Ovary (tissue), 9 donors: Measurements from ENCODE around the gene CILP2. TPM values are rescaled to one million over a fixed set of nuclear protein-coding genes. Genes with fewer than 3 reads are reported as not detected.
A peak's percentile ranks its signal among the peaks of the same experiment; 100 is the strongest.

ENCODE experiments used
- DNase-seq, 5 donors: peaks; one replicate each; pipeline ENCODE4 v3.0.0-alpha.2; 2019 to 2020
- H3K27ac ChIP-seq, 2 donors: fragments of 200-600 bp; one replicate each; pipeline versions ENCODE4 v1.5.1 to v1.8.0; 2019 to 2022
- H3K27me3 ChIP-seq: fragments of 200-600 bp; one replicate; pipeline ENCODE4 v1.8.0; 2022
- H3K36me3 ChIP-seq: fragments of 200-600 bp; sonication (generic); one replicate; pipeline ENCODE4 v1.5.1; 2019
- H3K4me1 ChIP-seq: one replicate; pipeline ENCODE4 v1.8.1; 2013; ENCODE audit warnings: mild to moderate bottlenecking, moderate library complexity; ENCODE audit not compliant: insufficient read depth
- H3K4me3 ChIP-seq: fragments of 200-600 bp; sonication (generic); one replicate; pipeline ENCODE4 v1.5.1; 2017
- H3K9me3 ChIP-seq, 2 donors: fragments of 200-600 bp in 1 of 2; sonication (generic) in 1 of 2; one replicate each; pipeline versions ENCODE4 v1.5.1 to v1.8.1; 2013 to 2019; ENCODE audit warnings: mild to moderate bottlenecking in 1 of 2, moderate library complexity in 1 of 2
- CTCF ChIP-seq, 3 donors: fragments of 450-650 bp in 2 of 3; fragments of 200-600 bp in 1 of 3; IDR thresholded peaks; one replicate each; pipeline versions ENCODE4 v1.5.1 to v1.8.0; 2016 to 2022; ENCODE audit warnings: antibody characterized with exemption in 3 of 3, mild to moderate bottlenecking in 1 of 3
- EP300 ChIP-seq: sonication (generic); formaldehyde crosslinking; IDR thresholded peaks from one replicate; pipeline ENCODE4 v1.6.1; 2017; ENCODE audit warnings: antibody characterized with exemption
- POLR2A ChIP-seq: fragments of 450-650 bp; IDR thresholded peaks from one replicate; pipeline ENCODE4 v1.6.1; 2017; ENCODE audit warnings: antibody characterized with exemption, mild to moderate bottlenecking, moderate library complexity
- WGBS, 3 donors: extraction: QIAGEN DNeasy Blood & Tissue Kit in 1 of 3; methylation state at CpG; one replicate each; pipeline versions ENCODE4 v1.1.5 to v1.1.7; 2013 to 2017; 5-methylcytosine and 5-hydroxymethylcytosine counted together
- intact Hi-C, 4 donors: fragments of 100-400 bp; cut with DNase I; formaldehyde crosslinking; loops; one replicate each; pipeline versions ENCODE4 v1.11.0 to v1.15.1; 2022 to 2023
- polyA plus RNA-seq, 2 donors: library from polyadenylated mRNA; stranded (reverse); fragments of 200-250 nt in 1 of 2; fragments of 350-450 nt in 1 of 2; fragmentation: Illumina TruSeq in 1 of 2; extraction: RNeasy Lipid Tissue Mini Kit (QIAGEN cat#74804) in 1 of 2; gene quantifications; one replicate each; pipeline ENCODE4 v1.2.3, GENCODE V29; 2013 to 2014
- total RNA-seq, 7 donors: library from RNA; depleted of rRNA in 2 of 7; stranded (reverse); fragments of >200 nt in 2 of 7; fragmentation: NEBNext Ultra II Directional in 3 of 7; extraction: Animal tissue kit (Norgen Biotek cat#: 25700) in 3 of 7; gene quantifications; one replicate each; pipeline versions ENCODE4 v1.1.0 to v1.2.4, GENCODE V29; 2016 to 2023
- donor health status: DM: no; HTN: no; CAD: no; lungs with moderate emphysema.
- donor health status: DM: no; HTN: no; CAD: no.
- donor health status: Bipolar disorder and iron deficiency.
- donor health status: DM: yes; HTN: yes; CAD: no.
- donor health status: DM: no; HTN: no; CAD: no.
- donor health status: DM: yes; HTN: yes; CAD: no.

The CILP2 gene
- total and polyA plus RNA-seq, 9 donors: 0.28 to 9.7 (median 1.0) TPM

GRCh38 chr19:19504754-19505668, 33.1 kb upstream of the CILP2 start:
- Histone ChIP-seq H3K27ac (no peak overlapping the region), H3K36me3 (no peaks in the 10 kb centered on the region), H3K4me1 (peaks cover 1% of the 10 kb centered on the region), H3K9me3 (no peaks in the 10 kb centered on the region), H3K4me3 (no peak overlapping the region), H3K27me3 (no peaks in the 10 kb centered on the region)
- TF ChIP-seq CTCF (IDR thresholded peaks at IDR 0.05) (no peak), EP300 (no peak), POLR2A (no peak)
- DNase-seq: no peak
- WGBS, 3 donors: 84 to 89% (median 86%) methylated on average over 17 to 23 of the region's 23 CpGs
- intact Hi-C loops: no loop called here

GRCh38 chr19:19505669-19506326, 32.3 kb upstream of the CILP2 start:
- Histone ChIP-seq H3K4me3 (no peak overlapping the region), H3K9me3 (no peaks in the 10 kb centered on the region), H3K36me3 (no peaks in the 10 kb centered on the region), H3K4me1 (peaks cover 1% of the 10 kb centered on the region), H3K27ac (no peak overlapping the region), H3K27me3 (no peaks in the 10 kb centered on the region)
- WGBS, 3 donors: 52 to 78% (median 64%) methylated on average over 27 of the region's 27 CpGs
- TF ChIP-seq EP300 (no peak), POLR2A (no peak), CTCF (IDR thresholded peaks at IDR 0.05) (no peak)
- DNase-seq: no peak
- intact Hi-C loops: no loop called here

- TF ChIP-seq CTCF (IDR thresholded peaks at IDR 0.05): no peak
- no peaks in the 10 kb centered on the region for H3K9me3 ChIP-seq
- no peaks in the 10 kb centered on the region for H3K36me3 ChIP-seq
- peak in 1 of 5 donors; percentile 63 for DNase-seq
- peaks cover 1% of the 10 kb centered on the region for H3K4me1 ChIP-seq
- intact Hi-C loops: no loop called here
- no peaks in the 10 kb centered on the region for H3K27me3 ChIP-seq
- WGBS, 3 donors: 18 to 72% (median 23%) methylated on average over 12 of the region's 12 CpGs
- no peak overlapping the region for H3K27ac ChIP-seq
- no peak overlapping the region for H3K4me3 ChIP-seq
Measured at GRCh38 chr19:19506592-19506991, 31.5 kb upstream of the CILP2 start.

- WGBS, 3 donors: 83 to 91% (median 88%) methylated on average over 8 of the region's 8 CpGs
- Histone ChIP-seq H3K27me3 (no peaks in the 10 kb centered on the region), H3K9me3 (no peaks in the 10 kb centered on the region), H3K4me1 (peaks cover 1% of the 10 kb centered on the region), H3K4me3 (no peak overlapping the region), H3K27ac (no peak overlapping the region), H3K36me3 (no peaks in the 10 kb centered on the region)
- intact Hi-C loops: no loop called here
- no peak for DNase-seq
- no peak for TF ChIP-seq POLR2A
- no peak for TF ChIP-seq CTCF (IDR thresholded peaks at IDR 0.05)
- TF ChIP-seq EP300: no peak
Measured at GRCh38 chr19:19507354-19507753, 30.7 kb upstream of the CILP2 start.
